Endothelial cell of coronary artery (primary cell): Measurements from ENCODE around the gene PKP4. TPM values are rescaled to one million over a fixed set of nuclear protein-coding genes. Genes with fewer than 3 reads are reported as not detected.

Experiments used
- total RNA-seq: library from RNA; depleted of rRNA; stranded (reverse); fragments of >200 nt; gene quantifications from 2 replicates; pipeline ENCODE4 v1.2.3, GENCODE V29; 2014

PKP4 gene, protein sequence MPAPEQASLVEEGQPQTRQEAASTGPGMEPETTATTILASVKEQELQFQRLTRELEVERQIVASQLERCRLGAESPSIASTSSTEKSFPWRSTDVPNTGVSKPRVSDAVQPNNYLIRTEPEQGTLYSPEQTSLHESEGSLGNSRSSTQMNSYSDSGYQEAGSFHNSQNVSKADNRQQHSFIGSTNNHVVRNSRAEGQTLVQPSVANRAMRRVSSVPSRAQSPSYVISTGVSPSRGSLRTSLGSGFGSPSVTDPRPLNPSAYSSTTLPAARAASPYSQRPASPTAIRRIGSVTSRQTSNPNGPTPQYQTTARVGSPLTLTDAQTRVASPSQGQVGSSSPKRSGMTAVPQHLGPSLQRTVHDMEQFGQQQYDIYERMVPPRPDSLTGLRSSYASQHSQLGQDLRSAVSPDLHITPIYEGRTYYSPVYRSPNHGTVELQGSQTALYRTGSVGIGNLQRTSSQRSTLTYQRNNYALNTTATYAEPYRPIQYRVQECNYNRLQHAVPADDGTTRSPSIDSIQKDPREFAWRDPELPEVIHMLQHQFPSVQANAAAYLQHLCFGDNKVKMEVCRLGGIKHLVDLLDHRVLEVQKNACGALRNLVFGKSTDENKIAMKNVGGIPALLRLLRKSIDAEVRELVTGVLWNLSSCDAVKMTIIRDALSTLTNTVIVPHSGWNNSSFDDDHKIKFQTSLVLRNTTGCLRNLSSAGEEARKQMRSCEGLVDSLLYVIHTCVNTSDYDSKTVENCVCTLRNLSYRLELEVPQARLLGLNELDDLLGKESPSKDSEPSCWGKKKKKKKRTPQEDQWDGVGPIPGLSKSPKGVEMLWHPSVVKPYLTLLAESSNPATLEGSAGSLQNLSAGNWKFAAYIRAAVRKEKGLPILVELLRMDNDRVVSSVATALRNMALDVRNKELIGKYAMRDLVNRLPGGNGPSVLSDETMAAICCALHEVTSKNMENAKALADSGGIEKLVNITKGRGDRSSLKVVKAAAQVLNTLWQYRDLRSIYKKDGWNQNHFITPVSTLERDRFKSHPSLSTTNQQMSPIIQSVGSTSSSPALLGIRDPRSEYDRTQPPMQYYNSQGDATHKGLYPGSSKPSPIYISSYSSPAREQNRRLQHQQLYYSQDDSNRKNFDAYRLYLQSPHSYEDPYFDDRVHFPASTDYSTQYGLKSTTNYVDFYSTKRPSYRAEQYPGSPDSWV
- 39.2 and 44.6 TPM in 2 replicates for total RNA-seq

DNA sequence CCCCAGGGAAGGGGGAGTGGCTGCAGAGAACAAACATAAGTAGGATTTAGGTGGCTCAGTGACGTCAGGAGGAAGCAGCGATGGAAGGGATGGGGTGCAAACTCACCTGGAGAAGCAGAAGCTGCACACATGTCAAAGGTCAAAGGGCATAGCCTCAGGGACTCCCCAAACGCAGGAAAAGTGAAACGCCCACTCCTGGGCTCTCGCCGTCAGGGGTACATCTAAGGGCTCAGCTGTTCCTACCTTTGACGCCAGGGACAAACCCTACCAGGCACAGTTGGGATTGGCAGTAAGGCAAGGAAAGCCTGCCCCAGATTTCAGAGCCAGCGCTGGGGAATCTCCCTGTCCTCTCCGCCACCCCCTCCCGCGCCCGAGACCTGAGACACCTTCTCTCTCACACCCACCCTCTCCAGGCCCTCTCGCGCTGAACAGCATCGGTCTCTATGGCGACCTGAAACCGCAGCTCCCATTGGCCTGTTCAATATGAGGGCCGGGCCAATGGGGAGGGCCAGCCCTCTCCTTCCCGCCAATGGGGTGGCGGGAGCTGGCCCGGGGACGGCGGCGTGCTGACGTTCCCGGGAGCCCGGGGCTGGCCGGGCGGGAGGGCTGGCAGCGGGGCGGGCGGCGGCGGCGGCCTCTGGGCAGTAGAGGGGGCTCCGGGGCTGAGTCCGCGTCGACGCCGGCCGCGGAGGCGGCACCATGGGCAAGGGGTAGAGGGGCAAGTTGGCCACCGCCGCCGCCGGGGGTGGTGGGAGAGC is at the start of gene PKP4, which contains the start of gene CCDC148:
TSS of gene PKP4 (plus strand) at position 644 of the 758 bp plus-strand sequence. CDS start 76,233 bp downstream, outside the sequence.
TSS of gene CCDC148 (minus strand) at position 445 of the 758 bp plus-strand sequence. CDS start at position 131, 314 bp downstream.

Other genes with a start within 250 kb of the PKP4 start
- gene CCDC148, start 199 bp upstream of the PKP4 start, total RNA-seq: 0.09 and 0.18 TPM in 2 replicates